HepG2 (cell line): Measurements from ENCODE around the gene SNAP25. TPM values are rescaled to one million over a fixed set of nuclear protein-coding genes. Genes with fewer than 3 reads are reported as not detected.

ENCODE experiments used
- FLYWCH1 ChIP-seq: sonication (generic); formaldehyde crosslinking; IDR thresholded peaks from 2 replicates; pipeline ENCODE4 v1.8.1; 2023; ENCODE audit warnings: mild to moderate bottlenecking, missing genetic modification reagents
- HINFP ChIP-seq: sonication (generic); formaldehyde crosslinking; IDR thresholded peaks from 2 replicates; pipeline ENCODE4 v1.4.0; 2020; ENCODE audit warnings: low read depth, mild to moderate bottlenecking, missing genetic modification reagents
- JUND ChIP-seq: sonication (generic); formaldehyde crosslinking; IDR thresholded peaks from 2 replicates; pipeline ENCODE4 v1.8.0; 2022; ENCODE audit warnings: mild to moderate bottlenecking, missing genetic modification reagents
- KLF6 ChIP-seq: IDR thresholded peaks from 2 replicates; pipeline ENCODE4 v1.8.0; 2016; ENCODE audit warnings: missing biosample characterization, missing genetic modification reagents
- NFATC3 ChIP-seq: sonication (generic); formaldehyde crosslinking; IDR thresholded peaks from 2 replicates; pipeline ENCODE4 v1.5.1; 2020; ENCODE audit warnings: mild to moderate bottlenecking, missing genetic modification reagents
- NKX3-1 ChIP-seq: sonication (generic); formaldehyde crosslinking; IDR thresholded peaks from 2 replicates; pipeline ENCODE4 v1.5.0; 2020; ENCODE audit warnings: missing genetic modification reagents
- NR0B2 ChIP-seq: sonication (generic); formaldehyde crosslinking; IDR thresholded peaks from 2 replicates; pipeline ENCODE4 v1.4.0; 2020; ENCODE audit warnings: mild to moderate bottlenecking, missing genetic modification reagents
- PCBP1 ChIP-seq: fragments of 200-400 bp; formaldehyde crosslinking; IDR thresholded peaks from 2 replicates; pipeline ENCODE4 v1.6.1; 2017; ENCODE audit warnings: mild to moderate bottlenecking, low read depth, low read length, borderline replicate concordance
- SALL2 ChIP-seq: sonication (generic); formaldehyde crosslinking; IDR thresholded peaks from 2 replicates; pipeline ENCODE4 v1.8.1; 2023; ENCODE audit warnings: mild to moderate bottlenecking, missing genetic modification reagents, inconsistent platforms
- SP140L ChIP-seq: sonication (generic); formaldehyde crosslinking; IDR thresholded peaks from 2 replicates; pipeline ENCODE4 v1.4.0; 2020; ENCODE audit warnings: missing genetic modification reagents, borderline replicate concordance
- UBTF ChIP-seq: sonication (generic); formaldehyde crosslinking; IDR thresholded peaks from 2 replicates; pipeline ENCODE4 v1.4.0; 2020; ENCODE audit warnings: mild to moderate bottlenecking, missing genetic modification reagents
- ZMYM3 ChIP-seq: sonication (generic); formaldehyde crosslinking; IDR thresholded peaks from 2 replicates; pipeline ENCODE4 v1.5.1; 2020; ENCODE audit warnings: mild to moderate bottlenecking, missing genetic modification reagents
- ZNF558 ChIP-seq: sonication (generic); formaldehyde crosslinking; IDR thresholded peaks from 2 replicates; pipeline ENCODE4 v1.9.0; 2022; ENCODE audit warnings: mild to moderate bottlenecking, missing genetic modification reagents, borderline replicate concordance
- ZNF670 ChIP-seq: sonication (generic); formaldehyde crosslinking; IDR thresholded peaks from 2 replicates; pipeline ENCODE4 v1.8.0; 2022; ENCODE audit warnings: mild to moderate bottlenecking, missing genetic modification reagents, borderline replicate concordance
- ZNF83 ChIP-seq: sonication (generic); formaldehyde crosslinking; IDR thresholded peaks from 2 replicates; pipeline ENCODE4 v1.4.0; 2020; ENCODE audit warnings: missing genetic modification reagents, mild to moderate bottlenecking, borderline replicate concordance
- polyA plus RNA-seq, 8 experiments: library from polyadenylated mRNA; depleted of rRNA in 3 of 8; stranded (reverse) in 7 of 8; unstranded in 1 of 8; fragments of >200 nt; fragmentation: Illumina TruSeq in 4 of 8; extraction: Trizol in 4 of 8; gene quantifications; 2 replicates each; pipeline versions ENCODE4 v1.2.1 to v1.2.3, GENCODE V29; 2011 to 2016; ENCODE audit warnings: low read depth in 4 of 8, missing spikeins in 1 of 8, mixed read lengths in 1 of 8; ENCODE audit not compliant: insufficient read depth in 1 of 8
- total RNA-seq, 5 experiments: library from RNA; depleted of rRNA; stranded (reverse); fragments of >200 nt; fragmentation: Illumina TruSeq; extraction: Trizol; gene quantifications; 2 replicates each; pipeline ENCODE4 v1.2.3, GENCODE V29; 2016; ENCODE audit warnings: low read depth in 1 of 5
- TF ChIP-seq, protein P1 (sequence below): sonication (generic); formaldehyde crosslinking; IDR thresholded peaks from 2 replicates; pipeline ENCODE4 v1.4.0; 2020; ENCODE audit warnings: low read depth, missing genetic modification reagents
- TF ChIP-seq, protein P2 (sequence below): sonication (generic); formaldehyde crosslinking; IDR thresholded peaks from 2 replicates; pipeline ENCODE4 v1.5.1; 2020; ENCODE audit warnings: missing genetic modification reagents, mild to moderate bottlenecking, borderline replicate concordance

SNAP25 gene
- total and polyA plus RNA-seq, 2 of the 13 experiments (the other 11 are each of a cell fraction or from before 2014, with no cell fraction given), result not detected

GRCh38 chr20:10219452-10219791 lies 792 bp downstream of the SNAP25 start (continued):
- TF ChIP-seq PCBP1 (no peak), FLYWCH1 (0 out of 2 replicates have a peak, but pooled peaks have one; percentile 88), ZMYM3 (no peak), ZNF558 (CRISPR knock-in tag) (peak; percentile 99; the same call in 1 of the 2 replicates), NR0B2 (CRISPR knock-in tag) (peak; percentile 98), UBTF (CRISPR knock-in tag) (no peak; the same call in 1 of the 2 replicates), KLF6 (CRISPR knock-in tag) (peak; percentile 100), NKX3-1 (CRISPR knock-in tag) (peak; percentile 100), ZNF670 (CRISPR knock-in tag) (peak; percentile 89; the same call in 1 of the 2 replicates), SP140L (CRISPR knock-in tag) (peak; percentile 99; the same call in 1 of the 2 replicates), JUND (CRISPR knock-in tag) (peak; percentile 77), SALL2 (CRISPR knock-in tag) (peak; percentile 100), ZNF83 (CRISPR knock-in tag) (peak; percentile 99), HINFP (CRISPR knock-in tag) (peak; percentile 91), NFATC3 (CRISPR knock-in tag) (peak; percentile 99; the same call in 1 of the 2 replicates)
- TF ChIP-seq, protein P1, sequence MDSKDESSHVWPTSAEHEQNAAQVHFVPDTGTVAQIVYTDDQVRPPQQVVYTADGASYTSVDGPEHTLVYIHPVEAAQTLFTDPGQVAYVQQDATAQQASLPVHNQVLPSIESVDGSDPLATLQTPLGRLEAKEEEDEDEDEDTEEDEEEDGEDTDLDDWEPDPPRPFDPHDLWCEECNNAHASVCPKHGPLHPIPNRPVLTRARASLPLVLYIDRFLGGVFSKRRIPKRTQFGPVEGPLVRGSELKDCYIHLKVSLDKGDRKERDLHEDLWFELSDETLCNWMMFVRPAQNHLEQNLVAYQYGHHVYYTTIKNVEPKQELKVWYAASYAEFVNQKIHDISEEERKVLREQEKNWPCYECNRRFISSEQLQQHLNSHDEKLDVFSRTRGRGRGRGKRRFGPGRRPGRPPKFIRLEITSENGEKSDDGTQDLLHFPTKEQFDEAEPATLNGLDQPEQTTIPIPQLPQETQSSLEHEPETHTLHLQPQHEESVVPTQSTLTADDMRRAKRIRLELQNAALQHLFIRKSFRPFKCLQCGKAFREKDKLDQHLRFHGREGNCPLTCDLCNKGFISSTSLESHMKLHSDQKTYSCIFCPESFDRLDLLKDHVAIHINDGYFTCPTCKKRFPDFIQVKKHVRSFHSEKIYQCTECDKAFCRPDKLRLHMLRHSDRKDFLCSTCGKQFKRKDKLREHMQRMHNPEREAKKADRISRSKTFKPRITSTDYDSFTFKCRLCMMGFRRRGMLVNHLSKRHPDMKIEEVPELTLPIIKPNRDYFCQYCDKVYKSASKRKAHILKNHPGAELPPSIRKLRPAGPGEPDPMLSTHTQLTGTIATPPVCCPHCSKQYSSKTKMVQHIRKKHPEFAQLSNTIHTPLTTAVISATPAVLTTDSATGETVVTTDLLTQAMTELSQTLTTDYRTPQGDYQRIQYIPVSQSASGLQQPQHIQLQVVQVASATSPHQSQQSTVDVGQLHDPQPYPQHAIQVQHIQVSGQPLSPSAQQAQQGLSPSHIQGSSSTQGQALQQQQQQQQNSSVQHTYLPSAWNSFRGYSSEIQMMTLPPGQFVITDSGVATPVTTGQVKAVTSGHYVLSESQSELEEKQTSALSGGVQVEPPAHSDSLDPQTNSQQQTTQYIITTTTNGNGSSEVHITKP (CRISPR knock-in tag), result peak; percentile 90
- TF ChIP-seq, protein P2, sequence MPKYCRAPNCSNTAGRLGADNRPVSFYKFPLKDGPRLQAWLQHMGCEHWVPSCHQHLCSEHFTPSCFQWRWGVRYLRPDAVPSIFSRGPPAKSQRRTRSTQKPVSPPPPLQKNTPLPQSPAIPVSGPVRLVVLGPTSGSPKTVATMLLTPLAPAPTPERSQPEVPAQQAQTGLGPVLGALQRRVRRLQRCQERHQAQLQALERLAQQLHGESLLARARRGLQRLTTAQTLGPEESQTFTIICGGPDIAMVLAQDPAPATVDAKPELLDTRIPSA, result peak; percentile 98
